Effector memory CD8-positive, alpha-beta T cell (primary cell): ENCODE data around the gene PLEKHA6.

Experiments used
- ATAC-seq: fragments of 150-1000 bp; cut with Tn5 transposase; replicated peaks from 2 replicates; pipeline ENCODE4 v1.10.0; 2021; ENCODE audit warnings: mild to moderate bottlenecking, moderate library complexity
- DNase-seq, 3 experiments: peaks; one replicate each; pipeline ENCODE4 v3.0.0; 2021
- H3K27ac Mint-ChIP-seq, 2 donors: one replicate each; pipeline ENCODE4 v1.8.0; 2022; ENCODE audit warnings: mild to moderate bottlenecking in 2 of 2, mixed read lengths in 2 of 2, moderate library complexity in 2 of 2
- H3K27me3 Mint-ChIP-seq, 2 donors: one replicate each; pipeline ENCODE4 v1.8.0; 2022; ENCODE audit warnings: mixed read lengths in 2 of 2
- H3K36me3 Mint-ChIP-seq: one replicate; pipeline ENCODE4 v1.8.0; 2022; ENCODE audit warnings: mild to moderate bottlenecking, moderate library complexity, mixed read lengths; ENCODE audit not compliant: insufficient read depth
- H3K4me1 Mint-ChIP-seq, 2 donors: one replicate each; pipeline ENCODE4 v1.8.0; 2022; ENCODE audit warnings: low read depth in 2 of 2, mixed read lengths in 2 of 2
- H3K4me3 Mint-ChIP-seq, 2 donors: one replicate each; pipeline ENCODE4 v1.8.0; 2022; ENCODE audit warnings: mild to moderate bottlenecking in 2 of 2, mixed read lengths in 2 of 2, moderate library complexity in 2 of 2
- H3K9me3 Mint-ChIP-seq, 2 donors: one replicate each; pipeline ENCODE4 v1.8.0; 2022; ENCODE audit warnings: mixed read lengths in 2 of 2

PLEKHA6 gene

DNA sequence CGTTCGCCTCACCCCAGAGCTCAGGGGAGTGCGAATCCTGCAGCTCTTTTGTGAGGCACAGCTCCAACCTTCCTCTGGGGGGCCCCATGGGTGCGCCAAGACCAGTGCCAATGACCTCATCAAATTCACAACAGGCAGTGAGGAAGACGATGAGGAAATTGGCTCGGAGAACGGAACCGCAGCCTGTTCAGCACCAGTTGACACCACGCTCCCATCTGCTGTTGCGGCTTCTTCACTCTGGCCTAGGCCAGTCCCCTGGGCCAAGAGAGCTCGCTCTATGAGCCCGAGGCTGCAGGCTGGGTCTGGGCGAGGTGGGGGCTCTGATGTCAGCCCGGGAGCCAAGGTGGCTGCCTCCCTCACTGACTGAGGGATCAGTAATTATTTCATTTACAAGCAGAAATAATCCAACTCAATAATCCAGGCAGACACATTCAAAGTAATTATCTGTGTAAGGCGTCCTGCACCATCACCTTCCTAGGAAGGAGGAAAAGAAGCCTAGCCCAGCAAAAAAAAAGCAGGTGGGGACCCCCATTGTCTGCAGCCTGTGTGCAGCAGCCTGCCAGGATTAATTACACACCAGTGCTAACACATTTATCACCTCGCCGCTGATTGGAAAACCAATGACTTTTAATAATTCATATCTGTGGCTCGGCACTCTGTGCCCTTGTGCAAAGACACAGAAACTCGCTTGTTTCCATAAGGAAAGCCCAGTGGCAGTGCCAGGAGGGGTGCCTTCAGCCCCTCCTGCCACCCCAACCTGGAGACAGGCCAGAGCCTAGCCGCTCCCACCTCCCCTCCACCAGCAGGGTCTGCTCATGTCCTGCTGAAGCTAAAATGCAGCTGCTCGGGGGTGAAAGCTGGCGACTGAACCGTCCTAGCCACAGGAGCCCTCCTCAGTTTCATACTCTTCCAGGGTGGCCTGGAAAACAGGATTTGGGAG is 1.9 kb downstream of the PLEKHA6 start:
- ATAC-seq (no peak), DNase-seq (no peak)
- Mint-ChIP-seq H3K36me3 (no peaks in the 10 kb centered on the region), H3K9me3 (no peaks in the 10 kb centered on the region), H3K4me3 (no peak overlapping the region), H3K27ac (no peak overlapping the region), H3K4me1 (peaks cover 0 to 3% of the 10 kb centered on the region in 2 donors), H3K27me3 (peaks cover 0 to 38% of the 10 kb centered on the region in 2 donors)

GRCh38 chr1:204356997-204357396 is 2.7 kb downstream of the PLEKHA6 start:
- H3K27ac Mint-ChIP-seq, result no peak overlapping the region
- H3K4me3 Mint-ChIP-seq, result no peak overlapping the region
- H3K27me3 Mint-ChIP-seq, result peaks cover 0 to 40% of the 10 kb centered on the region in 2 donors
- H3K9me3 Mint-ChIP-seq, result no peaks in the 10 kb centered on the region
- ATAC-seq (no peak), DNase-seq (no peak)
- no peaks in the 10 kb centered on the region for H3K36me3 Mint-ChIP-seq
- H3K4me1 Mint-ChIP-seq, result peaks cover 0 to 3% of the 10 kb centered on the region in 2 donors

DNA sequence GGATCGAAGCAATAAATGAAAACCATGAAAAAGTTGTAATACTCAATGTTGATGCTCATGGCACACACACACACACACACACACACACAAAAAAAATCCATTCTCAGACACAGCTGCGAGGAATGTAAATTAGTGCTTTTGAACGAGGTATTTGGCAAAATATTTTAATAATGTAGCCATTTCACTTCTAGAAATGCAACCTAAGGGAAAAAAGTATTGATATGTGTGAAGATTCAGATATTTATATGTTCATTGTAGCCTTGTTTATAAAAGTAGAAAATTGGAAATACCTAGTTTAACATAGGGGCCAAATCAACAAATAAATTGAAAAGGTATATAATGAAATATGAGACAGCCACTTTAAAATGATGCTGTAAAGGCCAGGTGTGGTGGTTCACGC is 3.8 kb downstream of the PLEKHA6 start:
- peaks cover 0 to 3% of the 10 kb centered on the region in 2 donors for H3K4me1 Mint-ChIP-seq
- no peak for ATAC-seq
- no peaks in the 10 kb centered on the region for H3K9me3 Mint-ChIP-seq
- no peak overlapping the region for H3K4me3 Mint-ChIP-seq
- no peak overlapping the region for H3K27ac Mint-ChIP-seq
- peaks cover 6 to 47% of the 10 kb centered on the region in 2 donors for H3K27me3 Mint-ChIP-seq
- no peaks in the 10 kb centered on the region for H3K36me3 Mint-ChIP-seq
- DNase-seq, result no peak

DNA sequence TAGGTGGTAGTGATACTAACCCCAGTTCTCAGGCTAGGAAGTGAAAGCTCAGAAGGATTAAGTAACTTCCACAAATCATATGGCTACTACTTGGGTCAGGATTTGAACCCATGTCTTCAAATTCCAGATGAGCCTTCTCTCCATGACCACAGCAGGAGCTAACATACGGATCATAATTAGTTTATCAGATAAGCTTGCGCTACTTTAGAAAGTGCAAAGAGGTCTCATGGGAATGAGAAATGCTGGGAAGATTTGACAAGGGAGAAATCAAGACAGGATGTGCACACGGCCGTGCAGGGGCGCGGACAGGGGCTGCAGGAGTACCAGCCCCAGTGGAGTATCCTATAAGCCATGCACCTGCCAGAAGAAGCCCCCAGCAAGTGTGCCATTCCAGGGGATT is 5.2 kb downstream of the PLEKHA6 start:
- Mint-ChIP-seq H3K36me3 (no peaks in the 10 kb centered on the region), H3K4me1 (peaks cover 0 to 3% of the 10 kb centered on the region in 2 donors), H3K9me3 (no peaks in the 10 kb centered on the region), H3K4me3 (no peak overlapping the region), H3K27me3 (peaks cover 6 to 55% of the 10 kb centered on the region in 2 donors), H3K27ac (no peak overlapping the region)
- no peak for ATAC-seq
- DNase-seq, result no peak

DNA sequence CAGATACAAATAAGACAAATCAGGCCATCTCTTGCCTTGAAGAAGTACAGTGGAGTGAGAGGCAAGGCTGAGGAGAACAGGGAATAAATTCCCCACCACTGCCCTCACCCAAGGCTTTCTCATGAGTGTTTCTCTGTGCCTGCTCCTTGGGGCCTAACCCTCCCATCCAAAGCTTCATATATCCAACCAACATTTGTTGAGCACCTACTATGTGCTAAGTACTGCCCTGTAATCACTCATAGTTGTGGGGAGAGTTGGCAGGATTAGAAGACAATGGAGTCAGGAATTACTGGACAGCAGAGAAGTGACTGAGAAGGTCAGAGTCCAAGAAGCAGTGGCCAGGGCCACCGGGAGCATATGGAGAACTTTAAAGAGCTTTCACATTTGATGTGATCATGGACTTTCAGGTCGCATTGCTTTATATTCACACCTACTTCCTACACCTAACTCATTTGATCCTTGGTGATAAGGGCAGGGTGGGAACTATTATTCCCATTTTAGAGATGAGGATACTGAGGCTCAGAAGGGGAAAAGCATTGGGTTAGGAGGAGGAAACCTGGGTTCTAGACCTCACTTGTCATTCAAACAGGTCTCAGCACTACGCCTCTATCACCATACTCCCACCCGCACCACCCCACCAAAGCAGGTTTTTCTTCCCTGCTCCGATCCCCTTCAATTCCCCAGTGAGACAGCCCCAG is 6.4 kb downstream of the PLEKHA6 start:
- Mint-ChIP-seq H3K4me1 (peaks cover 0 to 3% of the 10 kb centered on the region in 2 donors), H3K27ac (no peak overlapping the region), H3K9me3 (no peaks in the 10 kb centered on the region), H3K4me3 (no peak overlapping the region), H3K36me3 (no peaks in the 10 kb centered on the region), H3K27me3 (peaks cover 6 to 44% of the 10 kb centered on the region in 2 donors)
- ATAC-seq, result no peak
- no peak for DNase-seq

DNA sequence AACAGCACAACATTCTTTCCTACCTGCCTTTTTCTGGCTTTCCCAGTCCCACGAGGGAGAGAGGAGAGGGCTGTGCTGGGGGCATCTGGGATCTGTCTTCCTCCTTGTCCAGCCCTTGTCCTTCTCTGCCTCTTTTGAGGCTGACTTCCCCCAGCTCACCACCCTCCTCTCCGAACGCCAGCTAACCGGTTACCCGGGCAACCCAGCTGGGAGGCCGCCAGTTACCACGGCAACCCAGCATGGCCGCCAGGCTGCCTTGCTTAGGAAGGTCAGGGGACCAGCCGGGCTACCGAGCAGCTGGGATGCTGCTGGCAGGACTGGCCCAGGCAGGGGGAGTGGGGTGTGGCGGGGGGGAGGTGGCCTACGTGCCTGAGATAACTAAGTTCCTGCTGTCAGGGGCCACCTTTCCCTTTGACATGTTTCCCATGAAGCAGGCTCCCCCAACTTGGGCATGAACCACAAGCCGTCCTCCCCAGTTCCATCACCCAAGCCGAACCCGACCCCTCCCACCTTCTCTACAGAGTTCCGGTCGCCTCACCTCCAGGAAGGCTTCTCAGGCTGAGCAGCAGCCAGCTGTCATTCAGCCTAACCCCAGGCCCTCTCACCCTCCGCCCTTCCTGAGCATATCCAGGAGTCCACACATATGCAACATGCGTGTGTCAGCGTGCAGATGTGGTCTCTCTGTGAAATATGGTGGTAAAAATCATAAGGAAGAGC is 8.7 kb downstream of the PLEKHA6 start:
- Mint-ChIP-seq H3K4me3 (no peak overlapping the region), H3K9me3 (no peaks in the 10 kb centered on the region), H3K27me3 (peaks cover 6 to 54% of the 10 kb centered on the region in 2 donors), H3K4me1 (no peaks in the 10 kb centered on the region), H3K27ac (no peak overlapping the region), H3K36me3 (no peaks in the 10 kb centered on the region)
- DNase-seq (no peak), ATAC-seq (no peak)

DNA sequence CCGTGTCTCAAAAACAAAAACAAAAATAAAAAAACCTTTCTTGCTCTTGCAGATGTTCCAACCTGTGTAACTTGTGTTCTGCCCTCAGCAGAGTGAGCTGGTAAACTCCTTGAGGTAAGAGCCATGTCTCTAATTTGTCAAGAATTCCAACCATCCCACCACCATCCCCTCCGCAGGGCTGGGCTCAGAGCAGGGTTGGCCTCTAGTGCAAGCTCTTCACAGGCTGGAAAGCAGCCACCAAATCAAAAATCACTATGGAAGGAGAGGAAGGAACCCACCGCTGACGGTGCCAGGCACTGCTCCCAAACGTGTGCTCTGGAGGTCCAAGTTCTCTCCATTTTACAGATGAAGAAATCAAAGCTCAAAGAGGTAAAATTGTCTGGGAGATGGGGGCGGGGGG is 9.4 kb downstream of the PLEKHA6 start:
- H3K27ac Mint-ChIP-seq, result no peak overlapping the region
- no peaks in the 10 kb centered on the region for H3K4me1 Mint-ChIP-seq
- H3K36me3 Mint-ChIP-seq, result no peaks in the 10 kb centered on the region
- DNase-seq (no peak), ATAC-seq (no peak)
- H3K27me3 Mint-ChIP-seq, result peaks cover 13 to 61% of the 10 kb centered on the region in 2 donors
- H3K9me3 Mint-ChIP-seq, result no peaks in the 10 kb centered on the region
- H3K4me3 Mint-ChIP-seq, result no peak overlapping the region

DNA sequence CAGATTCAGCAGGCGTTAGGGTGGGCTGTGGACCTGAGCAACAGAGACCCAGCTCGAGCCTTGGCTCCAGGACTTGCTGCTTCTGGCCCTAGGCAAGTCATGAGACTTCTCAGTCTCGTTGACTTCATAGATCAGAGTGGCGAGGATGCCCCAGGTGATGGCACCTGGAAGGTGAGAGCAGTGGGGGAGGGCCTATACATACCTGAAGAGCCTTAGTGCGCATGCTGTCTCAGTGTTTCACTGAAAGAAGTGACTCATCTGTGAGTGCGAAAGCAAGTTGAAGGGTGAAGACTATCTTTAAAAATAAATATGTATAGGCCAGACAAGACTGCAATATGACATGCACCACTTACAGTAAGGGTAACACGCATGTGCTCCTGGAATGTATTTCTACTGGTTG is 10.1 kb downstream of the PLEKHA6 start:
- H3K36me3 Mint-ChIP-seq, result no peaks in the 10 kb centered on the region
- no peak overlapping the region for H3K4me3 Mint-ChIP-seq
- DNase-seq (no peak), ATAC-seq (no peak)
- H3K4me1 Mint-ChIP-seq, result no peaks in the 10 kb centered on the region
- H3K9me3 Mint-ChIP-seq, result no peaks in the 10 kb centered on the region
- no peak overlapping the region for H3K27ac Mint-ChIP-seq
- peaks cover 16 to 65% of the 10 kb centered on the region in 2 donors for H3K27me3 Mint-ChIP-seq

DNA sequence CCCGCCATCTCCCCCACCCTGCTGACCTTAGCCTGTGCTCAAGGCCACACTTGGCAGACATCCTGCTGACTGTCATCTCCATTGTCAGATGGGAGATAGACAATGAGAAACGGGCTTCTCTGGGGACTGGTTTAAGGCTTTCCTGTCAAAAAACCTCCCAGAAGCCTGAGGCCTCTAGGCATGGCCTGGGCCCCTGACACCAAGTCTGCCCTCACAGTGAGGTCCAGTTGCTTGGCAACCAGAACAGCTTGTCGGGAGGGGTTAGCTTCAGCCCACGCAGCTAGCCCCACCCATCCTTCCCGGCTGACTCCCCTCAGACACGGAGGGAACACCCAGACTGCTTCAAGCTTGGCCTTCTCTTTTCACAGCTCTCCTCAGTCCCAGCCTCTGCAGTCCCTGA is 11.0 kb downstream of the PLEKHA6 start:
- Mint-ChIP-seq H3K27ac (no peak overlapping the region), H3K4me1 (no peaks in the 10 kb centered on the region), H3K9me3 (no peaks in the 10 kb centered on the region), H3K27me3 (peaks cover 16 to 62% of the 10 kb centered on the region in 2 donors), H3K36me3 (no peaks in the 10 kb centered on the region), H3K4me3 (no peak overlapping the region)
- DNase-seq (no peak), ATAC-seq (no peak)

DNA sequence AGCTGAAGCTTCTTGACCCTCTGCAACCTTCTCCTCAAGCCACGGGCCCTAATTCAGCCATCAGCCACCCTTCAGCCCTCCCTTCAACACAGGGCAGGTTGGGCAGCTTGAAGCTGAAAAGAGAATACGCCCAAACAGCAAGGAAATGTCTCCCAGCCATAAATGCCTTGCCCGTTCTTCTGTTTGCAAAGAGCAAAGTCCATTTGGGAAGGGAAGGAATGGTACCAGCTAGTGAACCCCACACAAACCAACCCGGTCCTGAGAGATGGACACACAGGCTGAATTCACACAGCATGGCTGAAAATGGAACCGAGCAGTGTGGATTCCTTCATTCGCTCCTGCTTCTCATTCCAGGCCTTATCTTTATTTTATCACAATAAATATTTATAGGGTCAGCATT is 11.5 kb downstream of the PLEKHA6 start:
- DNase-seq, result no peak
- no peak for ATAC-seq
- Mint-ChIP-seq H3K9me3 (no peaks in the 10 kb centered on the region), H3K27ac (no peak overlapping the region), H3K27me3 (peaks cover 16 to 62% of the 10 kb centered on the region in 2 donors), H3K4me1 (no peaks in the 10 kb centered on the region), H3K36me3 (no peaks in the 10 kb centered on the region), H3K4me3 (no peak overlapping the region)

DNA sequence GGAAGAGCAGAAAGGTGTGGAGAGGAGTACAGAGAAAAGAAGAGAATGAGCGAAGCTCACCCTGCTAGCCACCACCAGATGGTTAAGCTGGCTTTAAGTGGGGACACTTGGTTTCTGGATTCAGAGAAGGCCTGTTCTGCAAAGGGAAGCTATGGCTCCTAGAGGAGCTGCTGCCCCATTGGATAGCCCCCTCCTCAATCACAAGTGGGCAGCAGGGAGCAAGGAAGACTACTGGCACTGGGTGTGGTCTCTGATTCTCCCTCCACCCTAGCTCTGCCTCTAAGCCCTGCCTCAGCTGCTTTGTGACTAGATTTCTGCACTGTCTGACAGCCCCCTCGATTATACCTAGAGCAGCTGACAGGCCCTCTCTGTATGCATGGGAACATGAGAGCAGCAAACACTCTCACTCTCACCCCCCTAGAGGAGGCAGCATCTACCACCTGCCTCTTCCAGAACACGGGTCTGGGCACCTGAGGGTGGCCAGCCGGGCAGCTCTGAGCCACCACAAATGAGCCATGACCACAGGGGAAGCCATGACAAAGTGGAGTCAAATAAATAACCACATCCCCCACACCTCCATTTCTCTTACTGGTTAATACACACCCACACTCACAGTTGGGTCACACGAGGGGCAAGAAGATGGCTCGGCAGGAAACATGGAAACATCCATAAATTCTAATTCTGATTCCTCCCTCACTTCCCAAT is 13.6 kb downstream of the PLEKHA6 start:
- Mint-ChIP-seq H3K27ac (no peak overlapping the region), H3K27me3 (peaks cover 20 to 59% of the 10 kb centered on the region in 2 donors), H3K4me1 (no peaks in the 10 kb centered on the region), H3K4me3 (no peak overlapping the region), H3K9me3 (no peaks in the 10 kb centered on the region), H3K36me3 (peaks cover 4% of the 10 kb centered on the region)
- DNase-seq (no peak), ATAC-seq (no peak)

DNA sequence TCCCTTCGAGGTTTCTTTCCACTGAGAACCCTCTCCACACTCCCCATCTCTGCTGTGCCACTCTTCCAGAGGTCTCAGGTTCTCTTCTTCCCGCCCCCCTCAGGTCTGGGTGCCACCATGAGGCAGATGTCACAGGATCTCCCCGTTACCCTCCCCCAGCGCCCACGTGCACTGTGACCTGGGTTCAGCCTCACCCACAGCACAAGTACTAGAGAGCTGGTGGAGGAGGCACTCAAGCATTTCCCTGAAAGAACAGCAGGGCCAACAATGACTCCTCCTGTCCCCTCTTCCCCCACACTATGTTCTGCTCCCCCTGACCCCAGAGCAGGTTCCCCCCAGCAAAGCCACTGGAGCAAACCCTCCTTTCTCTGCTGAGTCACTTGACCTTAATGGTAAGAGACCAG is 14.3 kb downstream of the PLEKHA6 start:
- ATAC-seq, result no peak
- Mint-ChIP-seq H3K4me1 (no peaks in the 10 kb centered on the region), H3K9me3 (no peaks in the 10 kb centered on the region), H3K36me3 (peaks cover 4% of the 10 kb centered on the region), H3K27me3 (peaks cover 18 to 52% of the 10 kb centered on the region in 2 donors), H3K4me3 (no peak overlapping the region), H3K27ac (no peak overlapping the region)
- no peak for DNase-seq
